SH-SY5Y (cell line): ENCODE measurements around the gene YTHDC1.

Experiments
- GATA2 ChIP-seq: IDR thresholded peaks from 2 replicates; pipeline ENCODE4 v1.6.1; 2011; ENCODE audit warnings: mild to moderate bottlenecking, low read depth, low read length
- GATA3 ChIP-seq: IDR thresholded peaks from 2 replicates; pipeline ENCODE4 v1.6.1; 2011; ENCODE audit warnings: low read depth, mild to moderate bottlenecking, low read length, moderate library complexity

YTHDC1 gene

DNA sequence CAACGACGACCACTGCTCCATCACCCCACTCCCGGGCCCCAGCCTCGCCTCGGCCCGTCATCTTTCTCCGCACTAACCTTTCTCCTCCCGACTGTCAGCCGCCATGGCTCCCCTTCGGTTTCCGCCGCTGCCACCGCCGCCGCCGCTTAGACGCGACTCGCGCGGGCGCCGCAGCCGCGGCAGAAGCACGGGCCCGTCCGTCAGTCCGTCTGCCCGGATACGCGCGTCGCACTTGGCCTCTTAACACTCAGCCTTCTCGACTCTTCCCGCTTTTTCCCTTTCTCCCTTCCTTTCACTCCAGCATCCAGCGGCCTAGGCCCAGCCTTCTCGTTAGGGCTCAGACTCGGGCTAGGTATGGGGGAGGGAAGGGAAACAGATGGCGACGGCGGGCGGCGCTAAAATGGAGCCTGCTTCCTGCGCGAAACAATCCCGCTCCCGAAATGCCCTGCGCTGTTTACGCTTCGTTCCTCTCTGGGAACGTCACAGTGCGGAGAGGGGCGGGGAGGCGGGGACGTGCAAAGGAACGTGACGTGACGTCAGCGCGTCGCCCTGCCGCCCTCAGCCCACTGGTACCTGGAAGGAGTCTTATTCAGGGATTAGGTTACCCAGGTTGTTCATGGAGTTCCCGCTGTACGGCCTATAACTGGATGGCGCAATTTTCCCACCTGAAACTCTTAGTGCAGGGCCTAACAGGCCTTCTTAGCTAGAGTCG, at the start of gene YTHDC1:
Gene YTHDC1, minus strand, starts transcription at position 442 of the 712 bp plus-strand sequence. Its CDS starts 337 bp downstream, at position 105.
- TF ChIP-seq GATA3 = no peak
- TF ChIP-seq GATA2 = no peak

DNA sequence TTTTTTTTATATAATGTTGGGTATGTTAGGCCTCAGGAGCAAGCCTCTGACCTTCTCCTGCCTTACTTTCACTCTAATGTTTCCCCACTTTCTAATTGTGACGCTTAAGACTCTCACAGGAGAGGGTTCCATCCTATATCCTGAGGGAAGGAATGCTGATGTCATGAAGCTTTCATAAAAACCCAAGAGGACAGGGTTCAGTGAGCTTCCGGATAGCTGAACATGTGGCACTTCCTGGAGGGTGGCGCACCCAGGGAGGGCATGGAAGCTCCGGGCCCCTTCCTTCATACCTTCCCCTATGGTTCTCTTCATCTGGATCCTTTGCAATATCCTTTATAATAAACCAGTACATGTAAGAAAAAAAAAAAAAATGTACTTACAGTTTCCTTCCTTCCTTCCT, 49.4 kb upstream of the YTHDC1 start:
- TF ChIP-seq GATA3 = no peak
- TF ChIP-seq GATA2 = no peak

DNA sequence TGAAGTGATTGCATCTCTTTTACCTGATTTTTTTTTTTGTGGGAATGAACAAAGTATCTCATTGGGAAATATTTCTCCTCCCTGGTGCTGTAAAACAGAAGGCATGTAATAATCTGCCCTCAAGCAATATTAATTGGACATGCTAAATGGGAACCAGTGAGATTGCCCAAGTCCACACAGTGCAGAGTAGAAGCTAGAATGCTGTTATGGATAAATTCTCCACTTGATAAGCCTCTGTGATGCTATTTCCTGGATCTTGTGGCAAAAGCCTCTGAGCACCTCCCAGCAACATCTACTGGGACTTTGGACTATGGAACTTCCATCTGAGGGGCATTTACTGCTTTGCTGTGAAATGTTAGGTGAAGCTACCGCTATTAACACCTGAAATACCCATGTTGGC, 46.9 kb upstream of the YTHDC1 start:
- TF ChIP-seq GATA3 (no peak), GATA2 (no peak)

DNA sequence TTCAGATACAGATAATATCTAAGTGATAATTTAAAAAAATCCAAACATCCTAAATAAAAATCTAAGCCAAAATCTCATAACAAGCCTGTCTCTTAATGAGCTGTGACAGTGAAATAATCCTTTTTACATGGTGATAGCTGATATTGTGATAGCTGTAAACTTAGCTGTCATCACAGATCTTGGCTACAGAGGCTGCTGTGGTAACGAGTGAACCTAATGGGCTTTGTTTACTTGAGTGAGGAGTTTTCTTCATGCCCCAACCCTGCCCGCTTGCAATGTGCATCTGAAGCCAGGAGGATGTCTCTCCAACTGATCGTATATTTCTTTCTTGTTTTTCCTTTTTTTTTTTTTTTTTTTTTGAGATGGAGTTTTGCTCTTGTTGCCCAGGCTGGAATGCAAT, 41.5 kb upstream of the YTHDC1 start:
- no peak for TF ChIP-seq GATA3
- TF ChIP-seq GATA2 = no peak

DNA sequence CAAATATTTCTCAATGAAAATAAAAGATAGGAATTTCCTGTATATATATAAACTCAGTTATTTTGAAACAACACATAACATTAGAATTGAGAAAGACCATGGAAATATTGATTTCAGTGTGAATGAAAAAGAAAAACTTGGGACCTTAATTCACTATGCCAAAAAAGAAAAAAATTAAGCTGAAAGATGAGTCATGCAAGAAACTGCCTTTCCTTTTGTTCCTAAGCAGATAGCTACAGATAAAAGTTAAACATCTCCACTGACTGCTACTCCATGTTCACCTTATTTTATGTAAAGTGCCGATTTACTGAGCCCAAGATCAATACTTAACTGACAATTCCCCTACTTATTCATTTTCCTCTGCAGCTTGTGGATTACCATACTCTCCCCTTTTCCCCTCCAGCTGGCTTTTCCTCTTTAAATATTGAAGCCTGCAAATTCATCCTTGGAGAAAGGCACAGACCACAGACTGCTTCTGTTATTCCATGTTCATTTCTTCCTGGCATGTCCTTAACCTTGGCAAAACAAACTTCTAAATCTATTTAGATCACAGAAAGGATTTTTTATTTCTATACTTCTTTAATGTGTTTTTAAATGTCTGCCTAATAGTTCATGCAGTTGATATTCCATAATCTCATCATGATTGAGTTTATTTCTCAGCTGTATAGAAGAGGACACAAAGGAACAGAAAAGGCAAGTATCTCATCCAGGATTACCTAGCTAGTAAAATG, 40.5 kb upstream of the YTHDC1 start:
- TF ChIP-seq GATA3 = no peak
- no peak for TF ChIP-seq GATA2

DNA sequence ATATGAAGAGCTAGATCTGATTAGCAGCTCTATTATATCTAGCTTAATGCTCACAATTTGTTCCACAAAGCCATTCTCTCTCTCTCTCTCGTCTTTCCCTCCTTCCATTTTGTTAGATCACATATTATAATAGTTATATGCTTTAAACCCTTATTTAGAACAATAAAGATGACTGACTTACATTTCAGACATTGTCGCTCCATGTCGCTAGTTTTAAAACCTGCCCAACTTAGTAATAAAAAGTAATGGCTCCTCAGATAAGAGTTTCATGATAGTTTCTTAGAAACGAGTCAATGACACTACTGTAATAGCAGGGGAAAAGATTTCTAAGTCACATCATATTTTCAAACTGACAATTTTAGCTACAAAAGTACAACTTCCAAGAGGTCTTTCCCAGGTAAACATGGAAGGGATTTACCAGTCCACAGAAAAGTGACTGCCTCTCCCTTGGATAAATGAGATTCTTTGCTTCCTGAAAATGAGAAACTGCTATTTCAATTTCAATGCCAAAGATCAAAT, 38.5 kb upstream of the YTHDC1 start:
- no peak for TF ChIP-seq GATA3
- TF ChIP-seq GATA2 = no peak

DNA sequence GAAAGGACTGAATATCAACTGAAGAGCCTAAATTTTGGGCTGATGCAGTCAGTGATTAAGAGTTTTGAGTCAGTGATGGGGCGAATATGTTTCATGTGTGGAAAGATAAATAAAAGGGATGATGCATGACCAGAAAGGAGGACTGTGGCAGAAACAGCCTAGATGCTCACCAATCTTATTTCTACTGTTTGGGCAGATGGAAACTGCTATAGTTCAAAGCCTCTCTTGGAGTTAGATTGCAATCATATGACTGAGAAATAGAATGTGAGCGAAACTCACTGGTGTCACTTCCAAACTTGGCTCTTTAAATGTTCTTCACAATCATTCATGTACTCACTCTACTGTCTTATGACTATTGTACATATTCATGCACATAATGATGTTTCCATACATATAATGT, 35.4 kb upstream of the YTHDC1 start:
- TF ChIP-seq GATA2 (no peak), GATA3 (no peak)

DNA sequence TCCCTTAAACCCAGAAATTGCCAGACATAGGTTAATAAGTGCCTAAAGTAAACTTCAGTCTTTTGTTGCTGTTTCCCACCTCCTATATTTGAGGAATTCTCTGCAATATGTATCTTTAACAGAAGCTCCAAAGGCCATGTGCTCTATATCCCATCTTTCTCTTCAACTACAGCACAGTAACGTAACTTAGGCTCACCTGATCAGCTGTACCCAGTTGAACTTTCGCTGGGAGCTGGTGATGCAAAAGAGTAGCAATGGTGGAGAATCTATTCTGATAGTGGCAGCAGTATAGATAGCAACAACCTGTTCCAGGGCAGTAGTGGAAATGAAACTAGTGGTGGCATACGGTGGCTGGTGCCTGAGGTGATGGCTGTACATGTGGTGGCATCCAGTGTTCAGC, 33.2 kb upstream of the YTHDC1 start:
- TF ChIP-seq GATA2 (no peak), GATA3 (no peak)

DNA sequence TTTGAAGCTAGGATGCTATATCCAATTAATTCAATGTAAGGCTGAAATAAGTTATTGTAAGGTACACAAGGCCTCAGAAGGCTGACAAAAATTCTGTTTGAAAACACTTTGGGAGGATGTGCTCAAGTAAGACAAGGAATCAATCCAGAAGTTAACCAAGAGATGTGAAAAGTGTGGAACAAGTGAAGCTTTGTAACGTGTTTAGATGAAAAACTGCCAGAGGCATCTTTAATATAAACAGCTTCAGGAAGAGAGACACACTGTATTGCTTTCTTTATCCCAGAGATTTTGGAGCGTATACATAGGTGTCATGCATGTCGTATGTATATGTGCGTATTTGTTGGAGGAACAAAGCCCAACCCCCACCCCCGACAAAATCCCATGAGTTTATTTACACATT, 28.3 kb upstream of the YTHDC1 start:
- TF ChIP-seq GATA3 = no peak
- no peak for TF ChIP-seq GATA2

DNA sequence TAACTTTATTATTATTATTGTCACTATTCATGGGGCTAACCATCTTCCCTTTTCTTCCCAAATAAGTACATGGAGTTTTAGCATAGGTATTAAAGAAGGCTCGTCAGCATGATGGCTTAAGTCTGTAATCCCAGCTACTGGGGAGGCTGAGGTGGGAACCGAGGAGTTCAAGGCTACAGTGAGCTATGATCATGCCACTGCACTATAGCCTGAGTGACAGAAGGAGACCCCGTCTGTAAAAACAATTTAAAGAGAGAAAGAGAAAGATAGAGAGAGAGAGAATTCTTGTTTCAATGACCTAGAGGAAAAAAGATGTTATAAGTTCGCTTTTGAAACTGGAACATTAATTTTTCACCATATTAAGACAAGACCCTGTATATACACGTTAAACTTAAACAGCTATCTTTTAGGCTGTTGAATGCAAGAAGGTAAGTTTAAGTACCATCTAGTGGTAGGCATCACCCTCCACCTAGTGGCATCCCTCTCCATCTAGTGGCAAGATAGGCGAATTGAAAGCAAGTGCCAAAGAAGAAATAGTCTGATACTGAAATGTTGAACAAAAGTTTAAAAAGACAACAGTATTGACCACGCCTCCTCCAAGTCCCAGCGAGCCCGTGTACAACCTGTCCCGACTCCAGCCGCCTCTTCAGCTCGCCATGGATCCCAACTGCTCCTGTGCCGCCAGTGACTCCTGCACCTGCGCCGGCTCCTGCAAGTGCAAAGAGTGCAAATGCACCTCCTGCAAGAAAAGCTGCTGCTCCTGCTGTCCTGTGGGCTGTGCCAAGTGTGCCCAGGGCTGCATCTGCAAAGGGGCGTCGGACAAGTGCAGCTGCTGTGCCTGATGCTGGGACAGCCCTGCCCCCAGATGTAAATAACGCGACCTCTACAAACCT, 26.0 kb upstream of the YTHDC1 start:
- TF ChIP-seq GATA2 = no peak
- no peak for TF ChIP-seq GATA3

DNA sequence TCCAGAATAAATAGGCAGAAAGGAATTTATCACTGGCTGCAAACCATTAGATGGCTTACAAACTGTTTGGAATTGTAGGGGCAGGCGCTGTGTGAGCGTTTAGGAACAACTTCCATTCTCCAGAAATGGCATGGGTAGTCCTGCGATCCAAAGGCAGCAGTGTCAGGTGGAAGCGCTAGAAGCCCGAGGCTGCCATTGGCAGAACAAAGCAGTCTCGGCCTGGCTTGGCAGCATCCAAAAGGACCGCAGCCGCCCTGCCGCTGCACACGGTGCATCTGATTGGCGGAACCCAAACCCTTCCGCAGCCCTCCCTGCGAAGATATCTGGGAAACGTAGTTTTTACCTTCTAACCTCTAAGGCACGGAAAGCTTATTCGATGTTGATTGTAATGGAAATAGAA, 23.6 kb upstream of the YTHDC1 start:
- TF ChIP-seq GATA3 (no peak), GATA2 (no peak)

DNA sequence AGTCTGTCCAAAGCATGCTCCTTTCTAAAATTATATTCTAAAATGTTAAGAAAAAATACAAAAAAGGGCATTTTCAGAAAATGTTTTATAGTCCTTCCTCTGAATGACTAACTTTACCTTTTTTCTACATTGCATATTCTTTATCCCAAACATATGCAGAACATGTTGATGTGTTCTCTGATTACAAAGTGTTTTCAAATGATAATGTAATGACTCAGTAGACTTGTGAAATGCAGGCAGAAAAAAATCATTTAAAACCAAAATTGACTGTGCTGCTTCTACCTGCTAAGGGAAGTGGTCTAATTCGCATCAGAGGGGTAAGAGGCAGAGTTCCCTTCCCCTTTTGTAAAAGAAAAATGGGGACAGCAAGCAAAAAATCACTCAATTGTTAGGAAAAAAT, 22.7 kb upstream of the YTHDC1 start:
- TF ChIP-seq GATA3 (no peak), GATA2 (no peak)

DNA sequence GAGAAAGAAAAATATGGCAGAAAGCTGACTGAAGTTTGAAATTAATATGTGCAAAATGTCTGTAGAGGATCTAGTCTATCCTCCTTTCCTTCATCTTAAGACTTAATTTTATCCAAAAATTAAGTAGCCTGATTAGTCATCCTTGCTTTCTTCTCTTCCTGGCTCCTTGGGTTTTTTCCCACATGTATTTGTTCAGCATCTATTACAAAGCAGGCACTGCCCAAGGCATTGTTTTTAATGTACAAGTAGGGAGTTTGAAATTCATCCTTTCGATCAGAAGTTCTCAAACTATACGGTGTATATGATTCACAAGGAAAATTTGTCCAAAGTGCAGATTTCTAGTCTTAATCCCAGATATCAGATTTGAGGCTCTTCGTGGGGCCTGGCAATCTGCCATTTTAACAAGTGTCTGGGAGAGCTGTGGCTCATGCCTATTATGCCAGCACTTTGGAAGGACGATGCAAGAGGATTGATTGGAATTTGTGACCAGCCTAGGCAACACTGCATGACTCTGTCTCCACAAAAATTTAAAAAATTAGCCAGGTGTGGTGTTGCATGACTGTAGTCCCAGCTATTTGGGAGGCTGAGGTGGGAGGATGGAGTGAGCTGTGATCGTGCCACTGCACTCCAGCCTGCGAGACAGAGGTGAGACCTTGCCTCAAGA, 19.4 kb upstream of the YTHDC1 start:
- TF ChIP-seq GATA2 (no peak), GATA3 (no peak)

DNA sequence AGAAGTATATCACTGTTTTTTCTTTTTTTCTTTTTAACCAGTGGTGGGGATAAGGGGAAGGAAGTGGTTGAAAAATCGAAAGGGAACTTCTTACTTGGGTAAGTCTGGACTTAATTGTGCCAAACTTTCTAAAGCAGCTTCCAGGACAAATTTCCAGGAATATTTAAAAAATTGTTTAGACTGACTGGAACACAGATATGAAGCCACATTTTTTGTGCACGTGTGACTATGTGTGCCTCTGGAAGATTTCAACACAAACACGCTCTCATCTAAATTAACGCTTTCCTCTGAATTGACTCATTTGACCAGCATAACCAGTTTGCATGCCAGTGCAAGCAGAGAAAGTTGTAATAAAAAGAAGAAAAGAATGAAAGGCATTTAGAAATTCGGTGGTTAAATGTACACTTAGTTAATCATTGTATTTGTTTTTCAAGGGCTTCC, 18.8 kb upstream of the YTHDC1 start:
- TF ChIP-seq GATA3 = no peak
- no peak for TF ChIP-seq GATA2

DNA sequence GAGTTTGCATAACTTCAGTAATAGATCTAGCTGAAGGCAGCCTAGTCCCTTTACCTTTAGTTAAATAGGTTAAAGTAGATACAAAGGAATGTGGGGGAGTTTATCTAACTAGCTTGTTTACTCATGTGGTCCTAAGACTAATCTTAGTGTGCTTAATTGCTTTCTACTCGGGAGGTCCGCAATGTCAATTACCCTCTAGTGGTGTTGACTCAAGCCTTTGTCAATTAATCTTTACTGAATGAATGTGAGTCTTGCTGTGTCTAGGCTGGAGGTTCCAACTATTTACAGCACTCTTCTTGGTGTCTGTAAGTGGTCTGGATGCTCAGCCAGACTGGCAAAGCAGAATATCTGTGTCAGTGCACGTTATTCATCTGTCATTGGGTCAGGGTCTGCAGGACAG, 17.9 kb upstream of the YTHDC1 start:
- TF ChIP-seq GATA2 = no peak
- no peak for TF ChIP-seq GATA3
